HG03139 (cell line): ENCODE data around the gene UGT3A2.
"Not testable (repeated sequence)": the region's sequence is repeated elsewhere in the genome, so short reads cannot be mapped to it uniquely, and the experiment has no call there.

ENCODE experiments used
- ATAC-seq: cut with Tn5 transposase; IDR thresholded peaks from one replicate; pipeline ENCODE4 v1.9.1; 2021; ENCODE audit not compliant: unreplicated experiment

UGT3A2 gene

GRCh38 chr5:36054647-36055046 lies 12.0 kb downstream of the UGT3A2 start:
- ATAC-seq: no peak

GRCh38 chr5:36052538-36052937 lies 14.1 kb downstream of the UGT3A2 start:
- no peak for ATAC-seq

- ATAC-seq: no peak
These were observed 16.7 kb downstream of the UGT3A2 start for GRCh38 chr5:36049949-36050348.

GRCh38 chr5:36047384-36048160 lies 19.1 kb downstream of the UGT3A2 start:
- ATAC-seq: no peak

GRCh38 chr5:36045895-36046294 lies 20.8 kb downstream of the UGT3A2 start:
- ATAC-seq: no peak

GRCh38 chr5:36041537-36041845 lies 25.2 kb downstream of the UGT3A2 start:
- no peak for ATAC-seq

GRCh38 chr5:36040651-36041536 lies 25.8 kb downstream of the UGT3A2 start:
- ATAC-seq: no peak

GRCh38 chr5:36035696-36036095 lies 31.0 kb downstream of the UGT3A2 start:
- ATAC-seq: no peak

GRCh38 chr5:36034536-36035134 lies 32.0 kb downstream of the UGT3A2 start:
- ATAC-seq: not testable (repeated sequence)

GRCh38 chr5:36033486-36033885 lies 33.2 kb downstream of the UGT3A2 start:
- no peak for ATAC-seq

- ATAC-seq: no peak
These were observed 33.6 kb downstream of the UGT3A2 start for GRCh38 chr5:36033047-36033446.

GRCh38 chr5:36031223-36031622 lies 35.5 kb downstream of the UGT3A2 start:
- no peak for ATAC-seq

- no peak for ATAC-seq
These were observed 36.8 kb downstream of the UGT3A2 start for GRCh38 chr5:36029914-36030313.

GRCh38 chr5:36028816-36029465 lies 37.7 kb downstream of the UGT3A2 start:
- ATAC-seq: no peak

GRCh38 chr5:36027711-36028110 lies 39.0 kb downstream of the UGT3A2 start:
- no peak for ATAC-seq

- no peak for ATAC-seq
These were observed 39.8 kb downstream of the UGT3A2 start for GRCh38 chr5:36026706-36027465.

GRCh38 chr5:36022246-36022645 lies 44.4 kb downstream of the UGT3A2 start:
- not testable (repeated sequence) for ATAC-seq

- ATAC-seq: not testable (repeated sequence)
These were observed 47.1 kb downstream of the UGT3A2 start for GRCh38 chr5:36019584-36019983.

GRCh38 chr5:36017622-36018021 lies 49.1 kb downstream of the UGT3A2 start:
- ATAC-seq: no peak

GRCh38 chr5:36017004-36017403 lies 49.7 kb downstream of the UGT3A2 start:
- no peak for ATAC-seq

- no peak for ATAC-seq
These were observed 53.5 kb downstream of the UGT3A2 start for GRCh38 chr5:36013182-36013581.
